Stimulated activated CD8-positive, alpha-beta memory T cell treated with anti-CD3 and anti-CD28 coated beads, Interleukin-7, amount 100 ng/mL, for 24 hours (primary cell): Measurements from ENCODE around the gene ITGA7.
"Not testable (repeated sequence)": the region's sequence is repeated elsewhere in the genome, so short reads cannot be mapped to it uniquely, and the experiment has no call there.

Experiments used
- DNase-seq: peaks from one replicate; pipeline ENCODE4 v3.0.0-alpha.2; 2020; ENCODE audit warnings: low read depth

Gene ITGA7

GRCh38 chr12:55676707-55677106 is 31.0 kb downstream of the ITGA7 start:
- DNase-seq, result no peak

- DNase-seq, result no peak
These were observed 32.0 kb downstream of the ITGA7 start for GRCh38 chr12:55675666-55676065.

- no peak for DNase-seq
These were observed 34.1 kb downstream of the ITGA7 start for GRCh38 chr12:55673638-55674037.

- DNase-seq, result no peak
These were observed 36.0 kb downstream of the ITGA7 start for GRCh38 chr12:55671746-55672145.

GRCh38 chr12:55670276-55670675 is 37.4 kb downstream of the ITGA7 start:
- DNase-seq, result no peak

GRCh38 chr12:55666508-55666907 is 41.2 kb downstream of the ITGA7 start:
- no peak for DNase-seq

GRCh38 chr12:55664826-55665225 is 42.9 kb downstream of the ITGA7 start:
- no peak for DNase-seq

- DNase-seq, result no peak
These were observed 44.3 kb downstream of the ITGA7 start for GRCh38 chr12:55663391-55663790.

GRCh38 chr12:55659486-55660385 is 48.0 kb downstream of the ITGA7 start:
- DNase-seq, result no peak

- DNase-seq, result no peak
These were observed 48.9 kb downstream of the ITGA7 start for GRCh38 chr12:55658635-55659391.

GRCh38 chr12:55658212-55658611 is 49.5 kb downstream of the ITGA7 start:
- no peak for DNase-seq

GRCh38 chr12:55657212-55657611 is 50.5 kb downstream of the ITGA7 start:
- DNase-seq, result no peak

- DNase-seq, result no peak
These were observed 53.0 kb downstream of the ITGA7 start for GRCh38 chr12:55654511-55655214.

- DNase-seq, result no peak
These were observed 54.7 kb downstream of the ITGA7 start for GRCh38 chr12:55653031-55653430.

- DNase-seq, result no peak
These were observed 55.4 kb downstream of the ITGA7 start for GRCh38 chr12:55652352-55652751.

GRCh38 chr12:55651299-55651683 is 56.4 kb downstream of the ITGA7 start:
- no peak for DNase-seq

- not testable (repeated sequence) for DNase-seq
These were observed 56.9 kb downstream of the ITGA7 start for GRCh38 chr12:55650620-55651298.

GRCh38 chr12:55647027-55647426 is 60.7 kb downstream of the ITGA7 start:
- no peak for DNase-seq

GRCh38 chr12:55644591-55644990 is 63.1 kb downstream of the ITGA7 start:
- DNase-seq, result no peak

GRCh38 chr12:55642669-55643068 is 65.0 kb downstream of the ITGA7 start:
- no peak for DNase-seq

GRCh38 chr12:55642267-55642666 is 65.4 kb downstream of the ITGA7 start:
- DNase-seq, result no peak

- DNase-seq, result no peak
These were observed 66.1 kb downstream of the ITGA7 start for GRCh38 chr12:55641595-55641994.
